H1 (cell line): Measurements from ENCODE around the gene CDC42BPB. TPM values are rescaled to one million over a fixed set of nuclear protein-coding genes. Genes with fewer than 3 reads are reported as not detected.

Source experiments
- BRCA1 ChIP-seq: IDR thresholded peaks from 2 replicates; pipeline ENCODE4 v1.6.1; 2012; ENCODE audit warnings: low read depth, low read length, improper control_type of control experiment
- CEBPB ChIP-seq: IDR thresholded peaks from 2 replicates; pipeline ENCODE4 v1.6.1; 2012; ENCODE audit warnings: low read depth, low read length
- KDM5A ChIP-seq: fragments of 200-600 bp; IDR thresholded peaks from 2 replicates; pipeline ENCODE4 v1.7.1; 2012; ENCODE audit warnings: mild to moderate bottlenecking, low read length, inconsistent platforms, mixed read lengths
- NANOG ChIP-seq: IDR thresholded peaks from 2 replicates; pipeline ENCODE4 v1.6.1; 2011; ENCODE audit warnings: low read length, low read depth, mild to moderate bottlenecking, inconsistent platforms; ENCODE audit not compliant: insufficient read depth, poor library complexity, severe bottlenecking
- SRF ChIP-seq: IDR thresholded peaks from 2 replicates; pipeline ENCODE4 v1.6.1; 2011; ENCODE audit warnings: mild to moderate bottlenecking, low read depth, low read length, moderate library complexity
- TBP ChIP-seq: IDR thresholded peaks from 2 replicates; pipeline ENCODE4 v1.6.1; 2011; ENCODE audit warnings: low read depth, low read length, improper control_type of control experiment
- polyA plus RNA-seq, 7 experiments: library from polyadenylated mRNA; depleted of rRNA in 3 of 7; stranded (reverse) in 5 of 7; unstranded in 2 of 7; fragments of >200 nt in 5 of 7; fragments of 200-250 nt in 2 of 7; gene quantifications; 1 replicate in 5 of 7; 2 replicates in 1 of 7; 4 replicates in 1 of 7; pipeline versions ENCODE4 v1.2.1 to v1.2.3, GENCODE V29; 2011 to 2013; ENCODE audit warnings: missing spikeins in 2 of 7, mixed read lengths in 2 of 7
- total RNA-seq: library from RNA; stranded (reverse); fragmentation: NEBNext Ultra II Directional; extraction: Animal tissue kit (Norgen Biotek cat#: 25700); gene quantifications from 2 replicates; pipeline ENCODE4 v1.2.1, GENCODE V29; 2021
- TF ChIP-seq, protein P1 (sequence below), 3 experiments: IDR thresholded peaks; 1 replicate in 2 of 3; 2 replicates in 1 of 3; pipeline versions ENCODE4 v1.5.1 to v1.6.1; 2011; ENCODE audit warnings: low read length in 3 of 3, mild to moderate bottlenecking in 3 of 3, inconsistent platforms in 2 of 3, low read depth in 1 of 3, moderate library complexity in 1 of 3; ENCODE audit not compliant: insufficient read depth in 1 of 3; ENCODE audit errors: control extremely low read depth in 1 of 3

The CDC42BPB gene
- total and polyA plus RNA-seq, 2 of the 8 experiments (the other 6 are each of a cell fraction or from before 2014, with no cell fraction given), result 51.2 to 88.2 TPM

- TF ChIP-seq SRF (no peak), TBP (no peak), KDM5A (no peak), NANOG (no peak), BRCA1 (no peak), CEBPB (no peak)
- TF ChIP-seq, protein P1, sequence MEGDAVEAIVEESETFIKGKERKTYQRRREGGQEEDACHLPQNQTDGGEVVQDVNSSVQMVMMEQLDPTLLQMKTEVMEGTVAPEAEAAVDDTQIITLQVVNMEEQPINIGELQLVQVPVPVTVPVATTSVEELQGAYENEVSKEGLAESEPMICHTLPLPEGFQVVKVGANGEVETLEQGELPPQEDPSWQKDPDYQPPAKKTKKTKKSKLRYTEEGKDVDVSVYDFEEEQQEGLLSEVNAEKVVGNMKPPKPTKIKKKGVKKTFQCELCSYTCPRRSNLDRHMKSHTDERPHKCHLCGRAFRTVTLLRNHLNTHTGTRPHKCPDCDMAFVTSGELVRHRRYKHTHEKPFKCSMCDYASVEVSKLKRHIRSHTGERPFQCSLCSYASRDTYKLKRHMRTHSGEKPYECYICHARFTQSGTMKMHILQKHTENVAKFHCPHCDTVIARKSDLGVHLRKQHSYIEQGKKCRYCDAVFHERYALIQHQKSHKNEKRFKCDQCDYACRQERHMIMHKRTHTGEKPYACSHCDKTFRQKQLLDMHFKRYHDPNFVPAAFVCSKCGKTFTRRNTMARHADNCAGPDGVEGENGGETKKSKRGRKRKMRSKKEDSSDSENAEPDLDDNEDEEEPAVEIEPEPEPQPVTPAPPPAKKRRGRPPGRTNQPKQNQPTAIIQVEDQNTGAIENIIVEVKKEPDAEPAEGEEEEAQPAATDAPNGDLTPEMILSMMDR (IDR thresholded peaks at IDR 0.05; ENCODE audit: control extremely low read depth in 1 of 3, insufficient read depth in 1 of 3, low read depth in 1 of 3, low read length in 3 of 3), result no peak
Observed at GRCh38 chr14:103061482-103061976, 4.2 kb upstream of the CDC42BPB start (continued).
